ENCODE data around the gene DTD1. TPM values are rescaled to one million over a fixed set of nuclear protein-coding genes. Genes with fewer than 3 reads are reported as not detected.
"Not testable (repeated sequence)": the region's sequence is repeated elsewhere in the genome, so short reads cannot be mapped to it uniquely, and the experiment has no call there.

Gene DTD1
- total and polyA plus RNA-seq, 3 donors from 2014 or later: 34.6 to 41.6 (median 39.9) TPM

DNA sequence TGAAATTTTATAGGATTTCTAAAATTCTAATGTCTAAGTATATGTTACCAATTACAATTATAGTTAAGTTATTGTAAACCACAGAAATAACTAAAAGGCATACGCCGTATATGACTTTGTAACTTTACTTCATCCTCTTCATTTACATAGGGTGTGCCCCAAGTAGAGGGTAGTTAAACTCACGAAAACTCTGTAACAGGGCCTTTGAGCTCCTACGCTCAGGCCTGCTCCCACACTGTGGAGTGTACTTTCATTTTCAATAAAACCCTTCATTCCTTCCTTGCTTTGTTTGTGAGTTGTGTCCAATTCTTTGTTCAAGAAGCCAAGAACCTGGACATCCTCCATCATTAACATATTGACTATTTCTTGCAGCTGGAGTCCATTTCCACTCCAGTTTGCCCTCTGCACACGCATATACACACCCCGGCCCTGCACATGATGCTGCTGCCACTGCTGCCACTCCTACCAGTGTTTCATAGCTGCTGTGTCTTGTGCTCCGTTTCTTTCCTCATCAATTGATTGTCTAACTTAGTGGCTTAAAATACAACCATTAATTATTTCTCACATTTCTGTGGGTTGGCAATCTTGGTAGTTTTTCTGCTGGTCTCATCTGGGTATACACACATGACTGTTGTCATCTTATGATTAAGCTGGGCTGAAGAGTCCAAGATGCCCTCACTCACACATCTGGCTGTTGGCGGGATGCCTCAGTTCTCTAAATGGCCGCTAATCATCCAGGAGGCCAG, 192.7 kb downstream of the DTD1 start:
- no peak for TF ChIP-seq POLR2A (IDR thresholded peaks at IDR 0.05)
- TF ChIP-seq, protein P1, sequence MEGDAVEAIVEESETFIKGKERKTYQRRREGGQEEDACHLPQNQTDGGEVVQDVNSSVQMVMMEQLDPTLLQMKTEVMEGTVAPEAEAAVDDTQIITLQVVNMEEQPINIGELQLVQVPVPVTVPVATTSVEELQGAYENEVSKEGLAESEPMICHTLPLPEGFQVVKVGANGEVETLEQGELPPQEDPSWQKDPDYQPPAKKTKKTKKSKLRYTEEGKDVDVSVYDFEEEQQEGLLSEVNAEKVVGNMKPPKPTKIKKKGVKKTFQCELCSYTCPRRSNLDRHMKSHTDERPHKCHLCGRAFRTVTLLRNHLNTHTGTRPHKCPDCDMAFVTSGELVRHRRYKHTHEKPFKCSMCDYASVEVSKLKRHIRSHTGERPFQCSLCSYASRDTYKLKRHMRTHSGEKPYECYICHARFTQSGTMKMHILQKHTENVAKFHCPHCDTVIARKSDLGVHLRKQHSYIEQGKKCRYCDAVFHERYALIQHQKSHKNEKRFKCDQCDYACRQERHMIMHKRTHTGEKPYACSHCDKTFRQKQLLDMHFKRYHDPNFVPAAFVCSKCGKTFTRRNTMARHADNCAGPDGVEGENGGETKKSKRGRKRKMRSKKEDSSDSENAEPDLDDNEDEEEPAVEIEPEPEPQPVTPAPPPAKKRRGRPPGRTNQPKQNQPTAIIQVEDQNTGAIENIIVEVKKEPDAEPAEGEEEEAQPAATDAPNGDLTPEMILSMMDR (IDR thresholded peaks at IDR 0.05): no peak
- intact Hi-C loops (cut with DNase I; ENCODE audit: low total_unique reads): no loop called here
- no peaks in the 10 kb centered on the region for H3K27me3 ChIP-seq
- 86 to 94% methylated on average over 9 of the region's 9 CpGs for WGBS, 2 donors
- H3K4me3 ChIP-seq: no peak overlapping the region
- H3K9me3 ChIP-seq: no peaks in the 10 kb centered on the region
- H3K36me3 ChIP-seq (ENCODE audit: low read depth, missing control alignments): no peaks in the 10 kb centered on the region
- DNase-seq: no peak
- no peak overlapping the region for H3K27ac ChIP-seq
- H3K4me1 ChIP-seq: no peaks in the 10 kb centered on the region

DNA sequence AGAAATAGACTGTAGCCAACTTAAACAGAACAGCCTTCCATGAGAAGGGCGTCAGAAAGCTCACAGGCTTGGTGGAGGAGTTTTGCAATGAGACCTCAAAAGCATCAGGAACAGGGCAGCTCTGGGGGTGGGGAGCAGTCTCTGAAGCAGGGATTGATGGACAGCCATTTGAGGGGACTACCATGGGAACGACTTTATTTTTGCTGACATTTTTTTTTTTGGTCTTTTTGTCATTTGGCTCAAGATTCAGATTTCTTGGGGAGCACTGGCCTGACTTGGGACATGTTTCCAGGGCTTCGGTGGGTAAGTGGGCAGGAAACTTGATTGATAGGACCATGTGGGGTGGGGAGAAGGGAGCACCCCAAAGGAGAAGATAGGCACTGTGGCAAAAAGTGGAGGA, 193.7 kb downstream of the DTD1 start:
- 78 to 87% methylated on average over 3 of the region's 3 CpGs for WGBS, 2 donors
- Histone ChIP-seq H3K27me3 (no peaks in the 10 kb centered on the region), H3K4me1 (no peaks in the 10 kb centered on the region), H3K4me3 (no peak overlapping the region), H3K9me3 (no peaks in the 10 kb centered on the region), H3K27ac (no peak overlapping the region), H3K36me3 (ENCODE audit: low read depth, missing control alignments) (no peaks in the 10 kb centered on the region)
- intact Hi-C loops (cut with DNase I; ENCODE audit: low total_unique reads): no loop called here
- no peak for DNase-seq
- TF ChIP-seq, protein P1 (IDR thresholded peaks at IDR 0.05): no peak
- no peak for TF ChIP-seq POLR2A (IDR thresholded peaks at IDR 0.05)

DNA sequence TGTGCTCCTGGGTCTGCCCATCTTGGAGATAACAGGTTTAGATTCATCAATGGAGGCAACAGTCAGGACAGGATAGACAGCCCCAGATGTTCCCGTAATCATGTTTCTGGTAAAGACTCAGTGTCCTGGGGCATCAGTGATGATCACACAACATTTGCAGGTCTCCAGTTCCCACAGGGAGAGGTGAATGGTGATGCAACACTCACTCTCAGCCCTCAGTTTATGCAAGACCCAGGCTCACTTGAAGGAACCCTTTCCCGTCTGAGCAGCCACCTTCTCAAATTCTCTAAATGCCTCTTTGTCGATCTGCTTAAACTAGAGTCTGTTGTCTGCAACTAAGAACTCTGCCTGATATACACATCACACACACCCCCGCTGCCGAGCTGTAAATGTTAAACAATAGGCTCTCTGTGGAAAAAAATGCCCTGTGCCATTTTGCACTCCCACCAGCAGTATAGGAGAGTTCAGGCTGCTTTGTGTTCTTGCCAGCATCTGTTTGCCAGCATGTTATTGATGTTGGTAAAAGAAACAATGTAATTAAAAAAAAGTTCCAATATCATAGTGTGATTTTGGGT, 195.6 kb downstream of the DTD1 start:
- DNase-seq: peak; percentile 90
- no peak for TF ChIP-seq POLR2A (IDR thresholded peaks at IDR 0.05)
- TF ChIP-seq, protein P1 (IDR thresholded peaks at IDR 0.05): no peak
- Histone ChIP-seq H3K36me3 (ENCODE audit: low read depth, missing control alignments) (no peaks in the 10 kb centered on the region), H3K4me3 (no peak overlapping the region), H3K27ac (peak overlapping the region; percentile 22 to 31), H3K9me3 (no peaks in the 10 kb centered on the region), H3K27me3 (no peaks in the 10 kb centered on the region), H3K4me1 (no peaks in the 10 kb centered on the region)
- WGBS, 2 donors: 63 to 70% methylated on average over 5 of the region's 5 CpGs
- intact Hi-C loops (cut with DNase I; ENCODE audit: low total_unique reads): no loop called here

DNA sequence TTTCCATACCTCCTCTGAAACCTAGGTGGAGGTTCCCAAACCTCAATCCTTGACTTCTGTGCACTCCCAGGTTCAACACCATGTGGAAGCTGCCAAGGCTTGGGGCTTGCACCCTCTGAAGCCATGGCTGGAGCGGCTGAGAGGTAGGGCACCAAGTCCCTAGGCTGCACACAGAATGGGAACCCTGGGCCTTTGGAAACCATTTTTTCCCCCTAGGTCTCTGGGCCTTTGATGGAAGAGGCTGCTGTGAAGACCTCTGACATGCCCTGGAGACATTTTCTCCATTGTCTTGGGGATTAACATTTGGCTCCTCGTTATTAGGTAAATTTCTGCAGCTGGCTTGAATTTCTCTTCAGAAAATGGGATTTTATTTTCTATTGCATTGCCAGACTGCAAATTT, 199.2 kb downstream of the DTD1 start:
- H3K27me3 ChIP-seq; H3K4me1 ChIP-seq; H3K27ac ChIP-seq; DNase-seq; H3K4me3 ChIP-seq; intact Hi-C loops (cut with DNase I; ENCODE audit: low total_unique reads); H3K9me3 ChIP-seq; H3K36me3 ChIP-seq (ENCODE audit: low read depth, missing control alignments): not testable (repeated sequence)
- 89 to 91% methylated on average over 2 of the region's 2 CpGs for WGBS, 2 donors

DNA sequence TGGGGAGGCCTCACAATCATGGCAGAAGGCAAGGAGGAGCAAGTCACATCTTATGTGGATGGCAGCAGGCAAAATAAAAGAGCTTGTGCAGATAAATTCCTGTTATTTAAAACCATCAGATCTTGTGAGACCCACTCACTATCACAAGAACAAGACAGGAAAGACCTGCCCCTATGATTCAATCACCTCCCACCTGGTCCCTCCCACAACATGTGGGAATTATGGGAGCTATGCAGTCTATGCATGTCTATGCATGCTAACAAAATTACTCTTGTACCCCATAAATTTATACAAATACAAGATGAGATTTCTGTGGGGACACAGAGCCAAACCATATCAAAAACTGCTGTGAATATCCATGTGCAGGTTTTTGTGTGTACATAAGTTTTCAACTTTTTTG, 200.2 kb downstream of the DTD1 start:
- no peak for TF ChIP-seq POLR2A (IDR thresholded peaks at IDR 0.05)
- TF ChIP-seq, protein P1 (IDR thresholded peaks at IDR 0.05): no peak
- intact Hi-C loops (cut with DNase I; ENCODE audit: low total_unique reads): no loop called here
- no peak overlapping the region for H3K4me3 ChIP-seq
- H3K36me3 ChIP-seq (ENCODE audit: low read depth, missing control alignments): no peaks in the 10 kb centered on the region
- H3K27me3 ChIP-seq: no peaks in the 10 kb centered on the region
- H3K4me1 ChIP-seq: no peaks in the 10 kb centered on the region
- no peak overlapping the region for H3K27ac ChIP-seq
- DNase-seq: no peak
- H3K9me3 ChIP-seq: no peaks in the 10 kb centered on the region

All from testis (tissue), 3 donors.